Measurements from ENCODE around the gene POLD2.
A peak's percentile ranks its signal among the peaks of the same experiment; 100 is the strongest.

POLD2 gene

GRCh38 chr7:44112997-44113763, 10.2 kb downstream of the POLD2 start:
- no peak for DNase-seq (ENCODE audit: low spot score)

- no peak for DNase-seq (ENCODE audit: low spot score)
These were observed 10.9 kb downstream of the POLD2 start for GRCh38 chr7:44112231-44112996.

- DNase-seq (ENCODE audit: low spot score): no peak
These were observed 11.6 kb downstream of the POLD2 start for GRCh38 chr7:44111761-44112160.

- DNase-seq (ENCODE audit: low spot score): no peak
These were observed 12.4 kb downstream of the POLD2 start for GRCh38 chr7:44110719-44111635.

GRCh38 chr7:44109991-44110390, 13.4 kb downstream of the POLD2 start:
- no peak for DNase-seq (ENCODE audit: low spot score)

- no peak for DNase-seq (ENCODE audit: low spot score)
These were observed 14.3 kb downstream of the POLD2 start for GRCh38 chr7:44108768-44109750.

- DNase-seq (ENCODE audit: low spot score): no peak
These were observed 15.2 kb downstream of the POLD2 start for GRCh38 chr7:44107961-44108767.

- DNase-seq (ENCODE audit: low spot score): no peak
These were observed 16.0 kb downstream of the POLD2 start for GRCh38 chr7:44107116-44107960.

- no peak for DNase-seq (ENCODE audit: low spot score)
These were observed 16.9 kb downstream of the POLD2 start for GRCh38 chr7:44106311-44107065.

GRCh38 chr7:44105832-44106231, 17.5 kb downstream of the POLD2 start:
- no peak for DNase-seq (ENCODE audit: low spot score)

GRCh38 chr7:44104860-44105771, 18.2 kb downstream of the POLD2 start:
- no peak for DNase-seq (ENCODE audit: low spot score)

GRCh38 chr7:44103923-44104859, 19.2 kb downstream of the POLD2 start, which contains the start of gene AEBP1:
Gene AEBP1 (plus strand): TSS chr7:44104345. CDS start chr7:44104666, 321 bp downstream.
- DNase-seq (ENCODE audit: low spot score): peak; percentile 37

GRCh38 chr7:44103566-44103922, 19.8 kb downstream of the POLD2 start:
- DNase-seq (ENCODE audit: low spot score): no peak

GRCh38 chr7:44102846-44103565, 20.3 kb downstream of the POLD2 start:
- no peak for DNase-seq (ENCODE audit: low spot score)

- no peak for DNase-seq (ENCODE audit: low spot score)
These were observed 21.1 kb downstream of the POLD2 start for GRCh38 chr7:44101966-44102845.

Measured in kidney capillary endothelial cell (primary cell).